Neural crest cell (in vitro differentiated cells): ENCODE results near the gene KDM4C. TPM values are rescaled to one million over a fixed set of nuclear protein-coding genes. Genes with fewer than 3 reads are reported as not detected.

Experiments used
- DNase-seq: peaks from one replicate; pipeline ENCODE4 v3.0.0; 2021; ENCODE audit warnings: low read depth, mixed read lengths, low spot score
- H3K27ac Mint-ChIP-seq: one replicate; pipeline ENCODE4 v1.8.0; 2021; ENCODE audit warnings: mild to moderate bottlenecking, mixed read lengths; ENCODE audit not compliant: unreplicated experiment
- H3K27me3 Mint-ChIP-seq: 2 replicates; pipeline ENCODE4 v1.8.0; 2021; ENCODE audit warnings: low read depth, mild to moderate bottlenecking, mixed read lengths
- H3K36me3 Mint-ChIP-seq: 2 replicates; pipeline ENCODE4 v1.8.0; 2021; ENCODE audit warnings: low read depth, mild to moderate bottlenecking, mixed read lengths
- H3K4me1 Mint-ChIP-seq: 2 replicates; pipeline ENCODE4 v1.8.0; 2021; ENCODE audit warnings: mixed read lengths
- H3K4me3 Mint-ChIP-seq: one replicate; pipeline ENCODE4 v1.8.0; 2021; ENCODE audit warnings: mild to moderate bottlenecking, mixed read lengths
- H3K9me3 Mint-ChIP-seq: 2 replicates; pipeline ENCODE4 v1.8.0; 2021; ENCODE audit warnings: mixed read lengths
- CTCF ChIP-seq: fragments of 200-600 bp; sonication (generic); conservative IDR thresholded peaks from 2 replicates; pipeline ENCODE4 v1.5.0; 2021; ENCODE audit warnings: antibody characterized with exemption, mild to moderate bottlenecking
- total RNA-seq: library from RNA; stranded (reverse); gene quantifications from 2 replicates; pipeline ENCODE4 v1.2.1, GENCODE V29; 2021

KDM4C gene
- total RNA-seq, 1 donor from 2014 or later, result 11.2 TPM

GRCh38 chr9:7105095-7105494, 347.3 kb downstream of the KDM4C start:
- TF ChIP-seq CTCF, result no peak
- peaks cover 6% of the 10 kb centered on the region for H3K36me3 Mint-ChIP-seq
- no peak overlapping the region for H3K27ac Mint-ChIP-seq

GRCh38 chr9:7108936-7109335, 351.2 kb downstream of the KDM4C start:
- no peak overlapping the region for H3K27ac Mint-ChIP-seq
- no peak for TF ChIP-seq CTCF

More at GRCh38 chr9:7105095-7105494, 347.3 kb downstream of the KDM4C start:
- Mint-ChIP-seq H3K4me1 (peaks cover 12% of the 10 kb centered on the region), H3K27me3 (no peaks in the 10 kb centered on the region), H3K9me3 (peaks cover 3% of the 10 kb centered on the region), H3K4me3 (no peak overlapping the region)
- DNase-seq, result no peak

GRCh38 chr9:7111413-7111812, 353.6 kb downstream of the KDM4C start:
- Mint-ChIP-seq H3K27me3 (no peaks in the 10 kb centered on the region), H3K27ac (no peak overlapping the region), H3K9me3 (no peaks in the 10 kb centered on the region), H3K4me3 (no peak overlapping the region), H3K4me1 (no peaks in the 10 kb centered on the region), H3K36me3 (no peaks in the 10 kb centered on the region)
- DNase-seq, result no peak
- no peak for TF ChIP-seq CTCF

More at GRCh38 chr9:7108936-7109335, 351.2 kb downstream of the KDM4C start:
- Mint-ChIP-seq H3K36me3 (peaks cover 2% of the 10 kb centered on the region), H3K9me3 (peaks cover 2% of the 10 kb centered on the region), H3K27me3 (no peaks in the 10 kb centered on the region), H3K4me3 (no peak overlapping the region), H3K4me1 (peaks cover under 1% of the 10 kb centered on the region)
- DNase-seq, result no peak

GRCh38 chr9:7115606-7116005, 357.8 kb downstream of the KDM4C start:
- no peaks in the 10 kb centered on the region for H3K4me1 Mint-ChIP-seq
- no peaks in the 10 kb centered on the region for H3K36me3 Mint-ChIP-seq
- TF ChIP-seq CTCF, result no peak
- DNase-seq, result no peak
- H3K9me3 Mint-ChIP-seq, result no peaks in the 10 kb centered on the region
- no peak overlapping the region for H3K4me3 Mint-ChIP-seq
- H3K27ac Mint-ChIP-seq, result no peak overlapping the region
- H3K27me3 Mint-ChIP-seq, result no peaks in the 10 kb centered on the region

- Mint-ChIP-seq H3K9me3 (peaks cover 2% of the 10 kb centered on the region), H3K27ac (no peak overlapping the region), H3K4me3 (no peak overlapping the region), H3K27me3 (no peaks in the 10 kb centered on the region), H3K4me1 (peaks cover 7% of the 10 kb centered on the region), H3K36me3 (no peaks in the 10 kb centered on the region)
- no peak for TF ChIP-seq CTCF
- DNase-seq, result no peak
Measured at GRCh38 chr9:7117676-7118561, 360.1 kb downstream of the KDM4C start.
